Cerebellar cortex (tissue), 1 donor: ENCODE measurements around the gene MYOD1.
A peak's percentile ranks its signal among the peaks of the same experiment; 100 is the strongest.

Experiments used
- DNase-seq: peaks from one replicate; pipeline ENCODE4 v3.0.0-alpha.2; 2015; ENCODE audit warnings: low spot score

MYOD1 gene

GRCh38 chr11:17719028-17719937 lies at the start of gene MYOD1:
TSS of gene MYOD1 (plus strand) at chr11:17719571. CDS start at chr11:17719783, 212 bp downstream.
- DNase-seq, result no peak

- no peak for DNase-seq
These were observed 46.9 kb upstream of the MYOD1 start for GRCh38 chr11:17672469-17672868.

- no peak for DNase-seq
These were observed 45.4 kb upstream of the MYOD1 start for GRCh38 chr11:17673951-17674350.

- no peak for DNase-seq
These were observed 36.5 kb upstream of the MYOD1 start for GRCh38 chr11:17682848-17683247.

- peak; percentile 9 for DNase-seq
These were observed 35.8 kb upstream of the MYOD1 start for GRCh38 chr11:17683377-17684161.

GRCh38 chr11:17684550-17684949 lies 34.8 kb upstream of the MYOD1 start:
- no peak for DNase-seq

- DNase-seq, result peak; percentile 20
These were observed 33.0 kb upstream of the MYOD1 start for GRCh38 chr11:17686231-17686980.

- no peak for DNase-seq
These were observed 31.3 kb upstream of the MYOD1 start for GRCh38 chr11:17687946-17688670.

DNA sequence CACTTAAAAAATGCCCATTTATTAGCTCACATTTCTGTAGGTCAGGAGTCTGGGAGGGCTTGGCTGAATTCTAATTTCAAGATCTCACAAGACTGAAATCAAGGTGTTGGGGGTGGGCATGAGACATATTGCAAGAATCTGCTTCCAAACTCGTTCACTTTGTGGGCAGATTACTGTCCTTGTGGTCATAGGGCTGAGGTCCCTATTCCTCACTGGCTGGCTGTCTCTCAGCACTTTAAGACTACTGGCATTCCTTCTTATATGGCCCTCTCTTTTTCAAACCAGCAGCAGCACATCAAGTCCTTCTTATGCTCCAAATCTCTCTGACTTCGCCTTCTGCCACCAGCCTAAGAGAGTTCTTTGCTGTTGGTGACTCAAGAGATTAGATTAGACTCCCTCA lies 27.8 kb upstream of the MYOD1 start:
- DNase-seq, result no peak

GRCh38 chr11:17691976-17692375 lies 27.4 kb upstream of the MYOD1 start:
- no peak for DNase-seq

- no peak for DNase-seq
These were observed 26.4 kb upstream of the MYOD1 start for GRCh38 chr11:17692931-17693330.

- DNase-seq, result no peak
These were observed 25.8 kb upstream of the MYOD1 start for GRCh38 chr11:17693531-17693930.

DNA sequence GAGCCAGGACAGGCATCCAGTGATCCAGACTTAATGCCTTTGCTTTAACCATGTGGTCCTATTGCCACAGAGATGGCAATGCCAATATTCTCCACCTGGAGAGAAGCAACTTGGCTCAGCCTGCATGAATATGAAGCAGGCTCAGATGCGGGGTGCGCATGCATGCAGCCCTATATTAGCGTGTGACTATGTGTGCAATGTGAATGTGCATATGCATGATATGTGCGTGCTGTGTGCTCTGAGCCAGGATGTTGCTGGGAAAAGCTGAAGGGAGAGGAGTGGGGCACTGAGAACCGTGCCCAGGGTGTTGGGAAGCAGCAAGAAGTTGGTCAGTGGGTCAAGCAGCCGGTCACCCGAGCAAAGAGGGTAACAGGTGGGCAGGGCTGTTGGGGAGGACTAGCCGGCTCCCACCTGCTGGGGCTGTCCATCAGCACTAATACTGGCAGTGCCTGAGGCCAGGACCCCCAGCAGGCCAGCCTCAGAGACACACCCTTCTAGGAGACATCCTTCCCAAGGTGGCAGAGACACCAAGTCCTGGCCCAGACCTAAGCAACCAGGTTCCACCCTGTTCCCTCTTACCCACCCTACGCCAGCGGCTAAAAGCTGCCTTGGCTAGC lies 24.8 kb upstream of the MYOD1 start:
- DNase-seq, result no peak

- DNase-seq, result no peak
These were observed 23.6 kb upstream of the MYOD1 start for GRCh38 chr11:17695454-17696441.

DNA sequence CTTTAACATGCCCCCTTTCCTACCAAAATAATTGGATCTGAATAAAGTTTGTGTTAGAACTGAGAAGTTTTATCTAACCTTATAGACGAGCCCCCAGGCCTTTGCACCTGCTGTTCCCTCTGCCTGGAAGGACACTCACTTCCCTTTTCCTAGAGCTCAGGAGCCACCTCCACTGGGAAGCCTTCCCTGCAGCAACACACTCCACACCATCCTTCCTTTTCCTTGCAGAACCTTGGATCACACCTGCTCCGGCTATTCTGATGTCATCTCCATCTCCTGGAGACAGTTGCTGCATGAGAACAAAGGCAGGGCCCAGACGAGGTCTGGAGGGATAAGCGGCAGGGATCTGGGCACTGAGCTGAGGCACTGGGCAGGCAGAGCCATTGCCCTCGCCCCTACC lies 22.6 kb upstream of the MYOD1 start:
- DNase-seq, result no peak

DNA sequence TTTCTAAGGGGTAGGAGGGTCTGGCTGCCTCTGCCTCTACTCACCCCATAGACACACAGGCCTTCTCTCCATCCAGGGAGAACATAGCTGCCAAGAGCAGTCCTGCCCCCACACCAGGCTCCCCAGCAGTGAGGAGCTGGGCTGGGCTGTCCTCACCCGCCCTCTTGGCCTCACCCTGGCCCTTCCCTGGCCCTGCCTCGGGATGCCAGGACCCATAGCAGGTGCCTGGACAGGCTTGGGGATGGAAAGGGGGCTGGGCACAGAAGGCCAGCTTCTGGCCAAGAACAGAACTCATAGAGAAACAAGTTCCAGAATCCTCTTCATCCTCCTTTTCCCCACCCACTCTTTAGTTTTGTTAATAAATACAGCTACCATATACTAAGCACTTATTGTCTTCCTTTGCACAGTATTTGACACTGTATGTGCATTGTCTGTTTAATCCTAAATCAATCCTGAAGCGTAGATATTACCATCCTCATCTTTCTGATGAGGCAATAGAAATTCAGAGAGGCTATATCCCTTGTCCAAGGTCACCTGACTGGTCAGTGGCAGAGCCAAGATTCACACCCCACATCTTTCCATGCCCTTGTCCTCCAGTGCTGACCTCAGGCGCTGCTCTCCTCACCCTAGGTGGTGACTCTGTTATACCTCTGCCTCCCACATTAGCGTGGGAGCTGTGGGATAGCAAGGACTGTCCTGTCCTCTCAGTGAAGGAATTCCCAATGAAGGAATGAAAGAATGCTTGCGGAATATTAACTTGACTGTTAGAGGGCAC lies 22.0 kb upstream of the MYOD1 start:
- no peak for DNase-seq

GRCh38 chr11:17699147-17700114 lies 19.9 kb upstream of the MYOD1 start:
- DNase-seq, result no peak

- no peak for DNase-seq
These were observed 18.4 kb upstream of the MYOD1 start for GRCh38 chr11:17700991-17701390.
